Epidermal melanocyte (primary cell): ENCODE measurements around the gene SLX9.
"Not testable (repeated sequence)": the region's sequence is repeated elsewhere in the genome, so short reads cannot be mapped to it uniquely, and the experiment has no call there.

Experiments used
- DNase-seq: peaks from one replicate; pipeline ENCODE4 v3.0.0; 2011; ENCODE audit warnings: low spot score; ENCODE audit not compliant: insufficient read length

SLX9 gene

GRCh38 chr21:44975720-44976555 lies 36.1 kb downstream of the SLX9 start:
- DNase-seq, result no peak

GRCh38 chr21:44976556-44977393 lies 36.9 kb downstream of the SLX9 start:
- DNase-seq, result not testable (repeated sequence)

GRCh38 chr21:44977616-44978340 lies 37.9 kb downstream of the SLX9 start:
- DNase-seq, result no peak

GRCh38 chr21:44979687-44980561 lies 40.1 kb downstream of the SLX9 start:
- DNase-seq, result no peak

GRCh38 chr21:44980562-44981489 lies 41.0 kb downstream of the SLX9 start:
- DNase-seq, result no peak

GRCh38 chr21:44982558-44983250 lies 42.9 kb downstream of the SLX9 start:
- DNase-seq, result no peak

GRCh38 chr21:44983421-44984206 lies 43.8 kb downstream of the SLX9 start:
- no peak for DNase-seq

- no peak for DNase-seq
These were observed 44.6 kb downstream of the SLX9 start for GRCh38 chr21:44984428-44984791.

- DNase-seq, result no peak
These were observed 45.1 kb downstream of the SLX9 start for GRCh38 chr21:44984792-44985440.

- no peak for DNase-seq
These were observed 45.9 kb downstream of the SLX9 start for GRCh38 chr21:44985441-44986401.

GRCh38 chr21:44986471-44987291 lies 46.9 kb downstream of the SLX9 start:
- DNase-seq, result no peak

- no peak for DNase-seq
These were observed 47.6 kb downstream of the SLX9 start for GRCh38 chr21:44987301-44987885.

GRCh38 chr21:44987886-44988606 lies 48.2 kb downstream of the SLX9 start:
- no peak for DNase-seq

GRCh38 chr21:44988607-44989536 lies 49.0 kb downstream of the SLX9 start:
- DNase-seq, result no peak
